K562 (cell line): ENCODE results near the gene ERBB4. TPM values are rescaled to one million over a fixed set of nuclear protein-coding genes. Genes with fewer than 3 reads are reported as not detected.

Source experiments
- ATAC-seq: fragments of 200-7000 bp; cut with Tn5 transposase; 3 replicates; pipeline ENCODE4 v1.9.1; 2020; ENCODE audit warnings: moderate library complexity
- BruUV-seq: library from RNA; stranded (reverse); fragments of 400-500 nt; replicated peaks from 2 replicates; lab custom pipeline; 2021; lab: Mats Ljungman, UMichigan
- CTCF ChIA-PET: fragments of 300-600 bp; formaldehyde crosslinking; extraction: SDS; loops from one replicate; lab custom pipeline; 2021; ENCODE audit warnings: low intra/inter-chr PET ratio; lab: Yijun Ruan, JAX
- POLR2A ChIA-PET: fragments of 300-600, 350-650 bp; sonication (Branson Sonifier 250); formaldehyde crosslinking; extraction: SDS; loops from one replicate; lab custom pipeline; 2021; ENCODE audit warnings: antibody characterized with exemption, inconsistent platforms; lab: Yijun Ruan, JAX
- DNase-seq, 4 experiments: peaks; one replicate each; pipeline versions ENCODE4 v3.0.0 to v3.0.0-alpha.2; 2011 to 2018; ENCODE audit warnings: low spot score in 3 of 4, mixed read lengths in 3 of 4; ENCODE audit errors: extremely low read depth in 1 of 4
- FAIRE-seq: peaks from 2 replicates; lab custom pipeline; 2011; peaks lifted over from hg19 to GRCh38; lab: Jason Lieb, UNC
- H2AFZ ChIP-seq: 2 replicates; pipeline ENCODE4 v1.6.0; 2011; ENCODE audit warnings: low read depth, low read length, control low read depth, inconsistent platforms
- H3K27ac ChIP-seq: fragments of 200-600 bp; 3 replicates; pipeline ENCODE4 v1.8.0; 2011; ENCODE audit warnings: low read depth, mild to moderate bottlenecking, control low read depth, inconsistent platforms, low read length, moderate library complexity, mixed read lengths; ENCODE audit errors: extremely low read depth
- H3K27me3 ChIP-seq, 2 experiments: fragments of 300-600 bp in 1 of 2; 2 replicates in 1 of 2; 3 replicates in 1 of 2; pipeline versions ENCODE4 v1.6.0 to v1.8.0; 2011; ENCODE audit warnings: inconsistent platforms in 2 of 2, low read length in 2 of 2, mild to moderate bottlenecking in 1 of 2, mixed read lengths in 1 of 2, moderate library complexity in 1 of 2; ENCODE audit not compliant: control insufficient read depth in 2 of 2, insufficient read depth in 2 of 2
- H3K36me3 ChIP-seq: fragments of 300-600 bp; 3 replicates; pipeline ENCODE4 v1.8.0; 2011; ENCODE audit warnings: mild to moderate bottlenecking, low read length, inconsistent platforms; ENCODE audit not compliant: control insufficient read depth, insufficient read depth
- H3K4me1 ChIP-seq, 2 experiments: fragments of 200-600 bp in 1 of 2; replicated peaks in 1 of 2; 2 replicates in 1 of 2; 3 replicates in 1 of 2; pipeline versions ENCODE4 v1.5.1 to v1.8.0; 2011; ENCODE audit warnings: inconsistent platforms in 2 of 2, low read length in 2 of 2, mild to moderate bottlenecking in 1 of 2, mixed read lengths in 1 of 2, moderate library complexity in 1 of 2; ENCODE audit not compliant: control insufficient read depth in 2 of 2, insufficient read depth in 2 of 2
- H3K4me2 ChIP-seq: 2 replicates; pipeline ENCODE4 v1.6.1; 2011; ENCODE audit warnings: low read length, control low read depth, inconsistent platforms, mixed read lengths; ENCODE audit not compliant: insufficient read depth
- H3K4me3 ChIP-seq: fragments of 200-600 bp; sonication (generic), shearing (Covaris generic); 2 replicates; pipeline ENCODE4 v1.5.1; 2016; ENCODE audit warnings: control low read depth, inconsistent platforms
- H3K79me2 ChIP-seq: fragments of 200-600 bp; 3 replicates; pipeline ENCODE4 v1.8.0; 2011; ENCODE audit warnings: low read length, inconsistent platforms; ENCODE audit not compliant: control insufficient read depth, insufficient read depth
- H3K9ac ChIP-seq, 2 experiments: 2 replicates each; pipeline versions ENCODE4 v1.6.0 to v1.6.1; 2011; ENCODE audit warnings: low read depth in 2 of 2, low read length in 2 of 2, control low read depth in 1 of 2, inconsistent platforms in 1 of 2, mild to moderate bottlenecking in 1 of 2, mixed read lengths in 1 of 2; ENCODE audit not compliant: insufficient read depth in 1 of 2
- H3K9me1 ChIP-seq: one replicate; pipeline ENCODE4 v1.6.0; 2011; ENCODE audit warnings: inconsistent platforms, mild to moderate bottlenecking, low read length, moderate library complexity; ENCODE audit not compliant: control insufficient read depth, insufficient read depth
- H3K9me3 ChIP-seq: replicated peaks from 2 replicates; pipeline ENCODE4 v1.5.1; 2011; ENCODE audit warnings: low read depth, low read length, inconsistent platforms; ENCODE audit not compliant: control insufficient read depth, insufficient read depth
- H4K20me1 ChIP-seq: replicated peaks from 2 replicates; pipeline ENCODE4 v1.6.1; 2011; ENCODE audit warnings: low read length, inconsistent platforms, mixed read lengths; ENCODE audit not compliant: control insufficient read depth, insufficient read depth
- NCOR1 ChIP-seq: fragments of 450-650 bp; IDR thresholded peaks from 2 replicates; pipeline ENCODE4 v1.6.1; 2016; ENCODE audit warnings: mild to moderate bottlenecking, moderate library complexity
- OTX1 ChIP-seq: fragments of 450-650 bp; formaldehyde crosslinking; IDR thresholded peaks from 2 replicates; pipeline ENCODE4 v1.4.0; 2022; ENCODE audit warnings: mild to moderate bottlenecking
- POLR2B ChIP-seq: fragments of 450-650 bp; IDR thresholded peaks from 2 replicates; pipeline ENCODE4 v1.6.1; 2018; ENCODE audit warnings: low read depth; ENCODE audit not compliant: partially characterized antibody
- RBBP5 ChIP-seq: fragments of 200-600 bp; sonication (generic); IDR thresholded peaks from 2 replicates; pipeline ENCODE4 v1.6.1; 2012; ENCODE audit warnings: borderline replicate concordance, mild to moderate bottlenecking, low read length, control low read depth, inconsistent platforms; ENCODE audit not compliant: insufficient read depth, poor library complexity, severe bottlenecking
- ZBTB40 ChIP-seq, 2 experiments: fragments of 450-650 bp in 1 of 2; sonication (generic) in 1 of 2; formaldehyde crosslinking in 1 of 2; IDR thresholded peaks; 2 replicates each; pipeline versions ENCODE4 v1.7.1 to v1.9.0; 2016 to 2022; ENCODE audit warnings: inconsistent platforms in 1 of 2, mild to moderate bottlenecking in 1 of 2, missing genetic modification reagents in 1 of 2
- ZMIZ1 ChIP-seq, 2 experiments: fragments of 150-350 bp in 1 of 2; IDR thresholded peaks; 2 replicates each; pipeline ENCODE4 v1.6.1; 2012 to 2016; ENCODE audit warnings: low read depth in 2 of 2, low read length in 2 of 2, mild to moderate bottlenecking in 1 of 2, moderate library complexity in 1 of 2
- ZNF511 ChIP-seq: sonication (generic); formaldehyde crosslinking; IDR thresholded peaks from 2 replicates; pipeline ENCODE4 v1.8.0; 2022; ENCODE audit warnings: mild to moderate bottlenecking, missing genetic modification reagents
- WGBS: fragments of 100-300 bp; shearing (Covaris generic); methylation state at CpG from one replicate; pipeline ENCODE4 v1.1.6; 2016; ENCODE audit warnings: low coverage, mixed read lengths; ENCODE audit not compliant: insufficient coverage; ENCODE audit errors: missing lambda C conversion rate; 5-methylcytosine and 5-hydroxymethylcytosine counted together
- in situ Hi-C: fragments of 300-500 bp; cut with MboI; formaldehyde crosslinking; loops from 4 replicates; pipeline ENCODE4 v1.15.0; 2018; ENCODE audit warnings: inconsistent platforms, mixed read lengths
- intact Hi-C: fragments of 100-400 bp; cut with micrococcal nuclease; formaldehyde crosslinking; loops from 2 replicates; pipeline ENCODE4 v1.14.2; 2022
- polyA plus RNA-seq, 8 experiments: library from polyadenylated mRNA; depleted of rRNA in 4 of 8; stranded (reverse) in 5 of 8; unstranded in 3 of 8; fragments of >200 nt; fragmentation: Nextera tagmentation in 2 of 8; fragmentation: Illumina TruSeq in 1 of 8; extraction: Ambion mirVana in 2 of 8; extraction: Trizol in 1 of 8; gene quantifications; 2 replicates each; pipeline versions ENCODE4 v1.2.1 to v1.2.3, GENCODE V29; 2011 to 2014; ENCODE audit warnings: inconsistent platforms in 1 of 8, missing spikeins in 1 of 8
- total RNA-seq, 7 experiments: library from RNA; depleted of rRNA in 6 of 7; stranded (reverse); fragments of >200 nt in 6 of 7; fragmentation: Illumina TruSeq in 2 of 7; extraction: Trizol in 2 of 7; gene quantifications; 2 replicates each; pipeline versions ENCODE4 v1.2.1 to v1.2.3, GENCODE V29; 2011 to 2021; ENCODE audit warnings: low replicate concordance in 1 of 7

The ERBB4 gene
- total and polyA plus RNA-seq, 9 of the 15 experiments (the other 6 are each of a cell fraction or from before 2014, with no cell fraction given) = not detected

GRCh38 chr2:212441141-212441540 is 97.5 kb downstream of the ERBB4 start:
- no CpG with 5 or more reads among the region's 1 CpG for WGBS
- Histone ChIP-seq H3K4me1 (no peaks in the 10 kb centered on the region), H3K36me3 (no peaks in the 10 kb centered on the region), H3K9ac (no peak overlapping the region), H3K27ac (no peak overlapping the region), H3K4me2 (no peak overlapping the region), H3K4me3 (no peak overlapping the region), H3K9me1 (no peaks in the 10 kb centered on the region), H3K9me3 (no peaks in the 10 kb centered on the region), H4K20me1 (no peaks in the 10 kb centered on the region), H2AFZ (no peak overlapping the region), H3K27me3 (no peaks in the 10 kb centered on the region), H3K79me2 (no peaks in the 10 kb centered on the region)
- no peak for ATAC-seq
- peak in 1 of 4 experiments; percentile 0 for DNase-seq
- intact Hi-C loops = no loop called here
- in situ Hi-C loops = no loop called here
- ChIA-PET POLR2A (no interaction called here), CTCF (no interaction called here)
- no TSS peak for BruUV-seq
- no peak for FAIRE-seq
- TF ChIP-seq POLR2B (no peak), NCOR1 (no peak), ZMIZ1 (IDR thresholded peaks at IDR 0.05; ENCODE audit: low read depth in 2 of 2, low read length in 2 of 2) (no peak), ZNF511 (CRISPR knock-in tag) (no peak), RBBP5 (no peak), ZBTB40 (IDR thresholded peaks at IDR 0.05) (no peak), ZBTB40 (CRISPR knock-in tag; IDR thresholded peaks at IDR 0.05) (no peak), OTX1 (CRISPR knock-in tag) (no peak)
